H9 (cell line): Measurements from ENCODE around the gene MGLL. TPM values are rescaled to one million over a fixed set of nuclear protein-coding genes. Genes with fewer than 3 reads are reported as not detected.

Source experiments
- DNase-seq: peaks from one replicate; pipeline ENCODE4 v3.0.0-alpha.2; 2017
- H2AFZ ChIP-seq: one replicate; pipeline ENCODE4 v1.6.1; 2013; ENCODE audit warnings: mild to moderate bottlenecking, low read length, control low read depth, moderate library complexity
- H2AK5ac ChIP-seq: 2 replicates; pipeline ENCODE4 v1.6.1; 2013; ENCODE audit warnings: low read length, control low read depth, mixed read lengths; ENCODE audit not compliant: insufficient read length
- H2BK120ac ChIP-seq: one replicate; pipeline ENCODE4 v1.6.1; 2013; ENCODE audit warnings: low read depth, mild to moderate bottlenecking, low read length, control low read depth, inconsistent platforms; ENCODE audit not compliant: poor library complexity, severe bottlenecking
- H2BK12ac ChIP-seq: 2 replicates; pipeline ENCODE4 v1.6.1; 2013; ENCODE audit warnings: low read length, control low read depth, mixed read lengths, low read depth; ENCODE audit not compliant: insufficient read length
- H2BK15ac ChIP-seq: 2 replicates; pipeline ENCODE4 v1.6.1; 2013; ENCODE audit warnings: low read depth, low read length, control low read depth
- H2BK20ac ChIP-seq: one replicate; pipeline ENCODE4 v1.6.1; 2013; ENCODE audit warnings: low read depth, mild to moderate bottlenecking, low read length, control low read depth, inconsistent platforms; ENCODE audit not compliant: poor library complexity, severe bottlenecking
- H2BK5ac ChIP-seq: 2 replicates; pipeline ENCODE4 v1.6.1; 2013; ENCODE audit warnings: low read length, control low read depth, mixed read lengths; ENCODE audit not compliant: insufficient read length
- H3K14ac ChIP-seq: 2 replicates; pipeline ENCODE4 v1.6.1; 2013; ENCODE audit warnings: low read length, control low read depth; ENCODE audit not compliant: insufficient read depth
- H3K18ac ChIP-seq: 2 replicates; pipeline ENCODE4 v1.6.1; 2013; ENCODE audit warnings: low read depth, mild to moderate bottlenecking, mixed read lengths, low read length, control low read depth; ENCODE audit not compliant: insufficient read length
- H3K23ac ChIP-seq: 2 replicates; pipeline ENCODE4 v1.6.1; 2013; ENCODE audit warnings: low read length, control low read depth, mixed read lengths, low read depth; ENCODE audit not compliant: insufficient read length
- H3K23me2 ChIP-seq: 2 replicates; pipeline ENCODE4 v1.6.1; 2013; ENCODE audit warnings: low read depth, mild to moderate bottlenecking, mixed read lengths, low read length, control low read depth; ENCODE audit not compliant: insufficient read length, poor library complexity, severe bottlenecking
- H3K27ac ChIP-seq: 2 replicates; pipeline ENCODE4 v1.5.1; 2013; ENCODE audit warnings: low read length, control low read depth, mixed read lengths, low read depth; ENCODE audit not compliant: insufficient read length
- H3K27me3 ChIP-seq: 2 replicates; pipeline ENCODE4 v1.6.1; 2013; ENCODE audit warnings: low read length, control low read depth, inconsistent platforms; ENCODE audit not compliant: insufficient read depth
- H3K4ac ChIP-seq: 2 replicates; pipeline ENCODE4 v1.6.1; 2013; ENCODE audit warnings: low read depth, mild to moderate bottlenecking, control low read depth, inconsistent platforms, low read length, moderate library complexity
- H3K4me1 ChIP-seq: 2 replicates; pipeline ENCODE4 v1.6.1; 2013; ENCODE audit warnings: low read length, control low read depth, inconsistent platforms; ENCODE audit not compliant: insufficient read depth
- H3K4me2 ChIP-seq: 2 replicates; pipeline ENCODE4 v1.6.1; 2013; ENCODE audit warnings: low read length, control low read depth, mixed read lengths; ENCODE audit not compliant: insufficient read length, insufficient read depth
- H3K56ac ChIP-seq: 2 replicates; pipeline ENCODE4 v1.6.1; 2013; ENCODE audit warnings: low read depth, mild to moderate bottlenecking, mixed read lengths, low read length, control low read depth; ENCODE audit not compliant: insufficient read length
- H3K79me1 ChIP-seq: 2 replicates; pipeline ENCODE4 v1.6.1; 2013; ENCODE audit warnings: low read depth, mild to moderate bottlenecking, moderate library complexity, low read length, control low read depth, inconsistent platforms; ENCODE audit not compliant: insufficient read depth, poor library complexity, severe bottlenecking
- H3K79me2 ChIP-seq: 2 replicates; pipeline ENCODE4 v1.6.1; 2013; ENCODE audit warnings: low read length, control low read depth, inconsistent platforms; ENCODE audit not compliant: insufficient read depth
- H3K9ac ChIP-seq: 2 replicates; pipeline ENCODE4 v1.6.1; 2013; ENCODE audit warnings: low read length, control low read depth, mixed read lengths; ENCODE audit not compliant: insufficient read length; ENCODE audit errors: extremely low read depth
- H3K9me3 ChIP-seq: one replicate; pipeline ENCODE4 v1.6.1; 2013; ENCODE audit warnings: low read depth, low read length, inconsistent platforms; ENCODE audit not compliant: control insufficient read depth
- H3T11ph ChIP-seq: one replicate; pipeline ENCODE4 v1.6.1; 2013; ENCODE audit warnings: mild to moderate bottlenecking, low read length, control low read depth, inconsistent platforms
- H4K20me1 ChIP-seq: one replicate; pipeline ENCODE4 v1.6.1; 2013; ENCODE audit not compliant: control insufficient read depth, insufficient read length, insufficient read depth
- H4K5ac ChIP-seq: 2 replicates; pipeline ENCODE4 v1.6.1; 2013; ENCODE audit warnings: low read depth, mild to moderate bottlenecking, mixed read lengths, low read length, control low read depth; ENCODE audit not compliant: insufficient read length
- H4K8ac ChIP-seq: replicated peaks from 2 replicates; pipeline ENCODE4 v1.6.1; 2013; ENCODE audit warnings: low read length, control low read depth, mixed read lengths, low read depth; ENCODE audit not compliant: insufficient read length
- H4K91ac ChIP-seq: 2 replicates; pipeline ENCODE4 v1.6.1; 2013; ENCODE audit warnings: low read depth, mild to moderate bottlenecking, moderate library complexity, mixed read lengths, low read length, control low read depth; ENCODE audit not compliant: insufficient read length
- H3K27ac Mint-ChIP-seq, 3 experiments: 2 replicates in 2 of 3; 3 replicates in 1 of 3; pipeline ENCODE4 v1.8.0; 2020 to 2021; ENCODE audit warnings: mixed read lengths in 3 of 3, mild to moderate bottlenecking in 1 of 3, moderate library complexity in 1 of 3
- H3K27me3 Mint-ChIP-seq: 2 replicates; pipeline ENCODE4 v1.8.0; 2021; ENCODE audit warnings: low read depth, mild to moderate bottlenecking, moderate library complexity, mixed read lengths
- H3K36me3 Mint-ChIP-seq, 3 experiments: 2 replicates in 2 of 3; 3 replicates in 1 of 3; pipeline ENCODE4 v1.8.0; 2020 to 2021; ENCODE audit warnings: low read depth in 3 of 3, mixed read lengths in 3 of 3; ENCODE audit not compliant: insufficient read depth in 1 of 3
- H3K4me1 Mint-ChIP-seq, 2 experiments: 2 replicates each; pipeline ENCODE4 v1.8.0; 2020; ENCODE audit warnings: mixed read lengths in 2 of 2
- H3K4me3 Mint-ChIP-seq, 2 experiments: 2 replicates in 1 of 2; 3 replicates in 1 of 2; pipeline ENCODE4 v1.8.0; 2020 to 2021; ENCODE audit warnings: mild to moderate bottlenecking in 2 of 2, mixed read lengths in 2 of 2, moderate library complexity in 1 of 2
- H3K9me3 Mint-ChIP-seq, 2 experiments: 2 replicates in 1 of 2; 3 replicates in 1 of 2; pipeline ENCODE4 v1.8.0; 2020; ENCODE audit warnings: mild to moderate bottlenecking in 2 of 2, mixed read lengths in 2 of 2, moderate library complexity in 1 of 2
- CTCF ChIP-seq: fragments of 200-600 bp; sonication (generic); conservative IDR thresholded peaks from 3 replicates; pipeline ENCODE4 v1.8.0; 2021; ENCODE audit warnings: antibody characterized with exemption, mild to moderate bottlenecking
- WGBS: extraction: QIAGEN DNeasy Blood & Tissue Kit; methylation state at CpG from one replicate; pipeline ENCODE4 v1.1.7; 2013; ENCODE audit warnings: missing lambda C conversion rate, low lambda C conversion rate, mixed read lengths; ENCODE audit not compliant: insufficient read length; ENCODE audit errors: extremely low coverage; 5-methylcytosine and 5-hydroxymethylcytosine counted together
- total RNA-seq: library from RNA; stranded (reverse); gene quantifications from 2 replicates; pipeline ENCODE4 v1.2.1, GENCODE V29; 2021

The MGLL gene
- total RNA-seq, 1 experiment from 2014 or later = 0.11 TPM

GRCh38 chr3:127720985-127721935 is 101.1 kb downstream of the MGLL start:
- no peak overlapping the region for H3K23ac ChIP-seq
- H3K27me3 ChIP-seq = no peaks in the 10 kb centered on the region; the same call in 1 of the 2 replicates
- no peak overlapping the region for H3K4ac ChIP-seq
- H3K9me3 Mint-ChIP-seq = peaks cover 12 to 13% of the 10 kb centered on the region in 2 experiments
- H3K14ac ChIP-seq = no peak overlapping the region
- H3K9ac ChIP-seq = no peak overlapping the region
- no peak overlapping the region for H2BK120ac ChIP-seq
- H2AFZ ChIP-seq = no peak overlapping the region
- no peaks in the 10 kb centered on the region for H3K79me1 ChIP-seq
- no peak overlapping the region for H4K8ac ChIP-seq
- TF ChIP-seq CTCF = no peak
- no peak overlapping the region for H3K4me2 ChIP-seq
- no peak overlapping the region for H3T11ph ChIP-seq
- 0 out of 2 replicates have a peak, but pooled peaks cover 3% of the 10 kb centered on the region for H3K4me1 ChIP-seq
- H3K18ac ChIP-seq = no peak overlapping the region
- no peak overlapping the region for H3K27ac ChIP-seq
- peaks cover 20% of the 10 kb centered on the region for H3K27me3 Mint-ChIP-seq
- peaks cover 0 to 7% (median 0%) of the 10 kb centered on the region in 3 experiments; a peak in 3 of 7 replicates for H3K36me3 Mint-ChIP-seq
- no peak overlapping the region for H4K5ac ChIP-seq
- no peaks in the 10 kb centered on the region for H3K79me2 ChIP-seq
- H3K23me2 ChIP-seq = no peaks in the 10 kb centered on the region
- WGBS = no CpG with 5 or more reads among the region's 17 CpGs
- H3K9me3 ChIP-seq = no peaks in the 10 kb centered on the region
- H2AK5ac ChIP-seq = no peak overlapping the region
- no peaks in the 10 kb centered on the region for H4K20me1 ChIP-seq
- no peak overlapping the region for H2BK15ac ChIP-seq
- no peak overlapping the region for H2BK20ac ChIP-seq
- peaks cover 17 to 24% of the 10 kb centered on the region in 2 experiments for H3K4me1 Mint-ChIP-seq
- H4K91ac ChIP-seq = no peak overlapping the region
- no peak overlapping the region for H2BK5ac ChIP-seq
- DNase-seq = no peak
- no peak overlapping the region for H3K4me3 Mint-ChIP-seq
- H2BK12ac ChIP-seq = no peak overlapping the region
- H3K27ac Mint-ChIP-seq = no peak overlapping the region
- no peak overlapping the region for H3K56ac ChIP-seq
